ENCODE results near the gene LRP4. TPM values are rescaled to one million over a fixed set of nuclear protein-coding genes. Genes with fewer than 3 reads are reported as not detected.

The LRP4 gene
- polyA plus RNA-seq, 3 donors: not detected

DNA sequence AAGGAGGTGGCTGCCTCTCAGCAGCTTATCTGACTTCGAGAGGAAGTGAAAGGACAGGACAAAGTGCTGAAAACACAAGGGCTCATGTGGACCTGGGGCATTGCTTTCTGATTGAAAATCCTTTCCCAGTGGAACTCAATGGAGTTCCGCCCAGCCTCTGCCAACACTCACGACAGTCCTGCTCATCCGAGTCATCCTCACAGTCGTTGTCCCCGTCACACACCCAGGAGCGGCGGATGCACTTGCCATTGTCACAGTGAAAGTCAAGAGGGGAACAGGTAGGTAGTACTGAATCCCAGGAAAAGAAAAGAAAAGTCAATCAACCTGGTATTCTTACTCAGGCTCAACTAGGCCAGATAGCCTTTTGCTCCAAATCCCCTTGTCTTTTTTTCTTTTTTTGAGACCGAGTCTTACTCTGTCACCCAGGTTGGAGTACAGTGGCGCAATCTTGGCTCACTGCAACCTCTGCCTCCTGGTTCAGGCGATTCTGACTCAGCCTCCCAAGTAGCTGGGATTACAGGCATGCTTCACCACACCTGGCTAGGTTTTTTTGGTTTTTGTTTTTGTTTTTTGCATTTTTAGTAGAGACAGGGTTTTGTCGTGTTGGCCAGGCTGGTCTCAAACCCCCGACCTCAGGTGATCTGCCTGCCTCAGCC is 18.1 kb downstream of the LRP4 start:
- no peak for DNase-seq
- H3K4me1 Mint-ChIP-seq: peaks cover 3% of the 10 kb centered on the region
- Histone ChIP-seq H3K27ac (ENCODE audit: low read depth in 1 of 2, low read length in 2 of 2) (no peak overlapping the region), H3K36me3 (replicated peaks in 1 of 2; ENCODE audit: control insufficient read depth in 1 of 2, insufficient read depth in 2 of 2, low read length in 2 of 2) (no peaks in the 10 kb centered on the region), H3K9ac (ENCODE audit: insufficient read depth, low read length, poor library complexity, severe bottlenecking) (no peak overlapping the region), H3K4me3 (replicated peaks in 1 of 3; ENCODE audit: low read depth in 2 of 3, low read length in 3 of 3) (no peak overlapping the region), H2AFZ (ENCODE audit: insufficient read depth, low read depth, low read length, poor library complexity, severe bottlenecking) (no peak overlapping the region), H3K9me3 (replicated peaks in 1 of 2; ENCODE audit: control insufficient read depth in 1 of 2, insufficient read depth in 1 of 2, low read length in 2 of 2) (no peaks in the 10 kb centered on the region), H4K20me1 (ENCODE audit: insufficient read depth, low read length) (no peaks in the 10 kb centered on the region), H3K79me2 (ENCODE audit: insufficient read depth, low read length) (no peaks in the 10 kb centered on the region), H3K27me3 (ENCODE audit: control insufficient read depth in 2 of 2, insufficient read depth in 2 of 2, low read length in 2 of 2) (no peaks in the 10 kb centered on the region), H3K4me1 (ENCODE audit: control insufficient read depth in 1 of 2, insufficient read depth in 2 of 2, low read length in 2 of 2) (no peaks in the 10 kb centered on the region), H3K4me2 (replicated peaks; ENCODE audit: extremely low read depth, low read length, poor library complexity, severe bottlenecking) (no peak overlapping the region)
- intact Hi-C loops (cut with micrococcal nuclease): no loop called here
- no peaks in the 10 kb centered on the region for H3K9me3 Mint-ChIP-seq
- H3K36me3 Mint-ChIP-seq: no peaks in the 10 kb centered on the region
- H3K27ac Mint-ChIP-seq: no peak overlapping the region
- TF ChIP-seq, protein P1, sequence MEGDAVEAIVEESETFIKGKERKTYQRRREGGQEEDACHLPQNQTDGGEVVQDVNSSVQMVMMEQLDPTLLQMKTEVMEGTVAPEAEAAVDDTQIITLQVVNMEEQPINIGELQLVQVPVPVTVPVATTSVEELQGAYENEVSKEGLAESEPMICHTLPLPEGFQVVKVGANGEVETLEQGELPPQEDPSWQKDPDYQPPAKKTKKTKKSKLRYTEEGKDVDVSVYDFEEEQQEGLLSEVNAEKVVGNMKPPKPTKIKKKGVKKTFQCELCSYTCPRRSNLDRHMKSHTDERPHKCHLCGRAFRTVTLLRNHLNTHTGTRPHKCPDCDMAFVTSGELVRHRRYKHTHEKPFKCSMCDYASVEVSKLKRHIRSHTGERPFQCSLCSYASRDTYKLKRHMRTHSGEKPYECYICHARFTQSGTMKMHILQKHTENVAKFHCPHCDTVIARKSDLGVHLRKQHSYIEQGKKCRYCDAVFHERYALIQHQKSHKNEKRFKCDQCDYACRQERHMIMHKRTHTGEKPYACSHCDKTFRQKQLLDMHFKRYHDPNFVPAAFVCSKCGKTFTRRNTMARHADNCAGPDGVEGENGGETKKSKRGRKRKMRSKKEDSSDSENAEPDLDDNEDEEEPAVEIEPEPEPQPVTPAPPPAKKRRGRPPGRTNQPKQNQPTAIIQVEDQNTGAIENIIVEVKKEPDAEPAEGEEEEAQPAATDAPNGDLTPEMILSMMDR (IDR thresholded peaks at IDR 0.05): no peak
- H3K4me3 Mint-ChIP-seq: no peak overlapping the region
- WGBS (ENCODE audit: insufficient coverage): 87% methylated on average over 7 of the region's 13 CpGs
- H3K27me3 Mint-ChIP-seq (ENCODE audit: low read depth in 3 of 3): peaks cover 2 to 4% (median 4%) of the 10 kb centered on the region in 3 donors

DNA sequence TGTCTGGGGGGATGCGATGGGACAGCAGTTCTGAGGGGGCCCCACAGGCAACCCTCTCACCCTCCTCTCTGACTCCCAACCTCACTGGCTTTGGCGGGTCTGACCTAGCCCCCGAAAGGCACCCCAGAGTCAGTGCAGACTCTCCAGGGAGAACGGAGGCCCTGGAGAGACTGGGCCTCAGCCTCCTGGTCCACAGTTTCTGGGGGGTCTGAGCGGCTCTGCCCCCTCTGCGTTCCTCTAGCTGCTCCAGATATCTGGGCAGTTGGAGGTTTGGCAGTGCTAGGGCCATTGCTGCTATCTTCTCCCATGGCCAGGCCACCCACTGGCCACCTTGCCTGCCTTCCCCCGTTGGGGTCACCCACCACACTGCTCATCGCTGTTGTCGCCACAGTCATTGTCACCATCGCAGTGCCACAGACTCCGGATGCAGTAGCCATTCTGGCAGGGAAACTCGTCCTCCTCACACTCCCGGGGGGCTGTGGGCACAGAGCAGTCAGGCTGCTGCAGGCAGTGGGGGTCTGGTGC is 18.8 kb downstream of the LRP4 start:
- Mint-ChIP-seq H3K27me3 (ENCODE audit: low read depth in 3 of 3) (peaks cover under 1 to 4% (median 2%) of the 10 kb centered on the region in 3 donors), H3K9me3 (no peaks in the 10 kb centered on the region), H3K4me1 (peaks cover 3% of the 10 kb centered on the region), H3K27ac (no peak overlapping the region), H3K36me3 (no peaks in the 10 kb centered on the region), H3K4me3 (no peak overlapping the region)
- H3K4me3 ChIP-seq (replicated peaks in 1 of 3; ENCODE audit: low read depth in 2 of 3, low read length in 3 of 3): no peak overlapping the region
- TF ChIP-seq, protein P1 (IDR thresholded peaks at IDR 0.05): no peak
- H3K27me3 ChIP-seq (ENCODE audit: control insufficient read depth in 2 of 2, insufficient read depth in 2 of 2, low read length in 2 of 2): no peaks in the 10 kb centered on the region
- no peaks in the 10 kb centered on the region for H4K20me1 ChIP-seq (ENCODE audit: insufficient read depth, low read length)
- intact Hi-C loops (cut with micrococcal nuclease): no loop called here
- H3K27ac ChIP-seq (ENCODE audit: low read depth in 1 of 2, low read length in 2 of 2): no peak overlapping the region
- WGBS (ENCODE audit: insufficient coverage): 95% methylated on average over 12 of the region's 13 CpGs
- H3K36me3 ChIP-seq (replicated peaks in 1 of 2; ENCODE audit: control insufficient read depth in 1 of 2, insufficient read depth in 2 of 2, low read length in 2 of 2): no peaks in the 10 kb centered on the region
- H3K79me2 ChIP-seq (ENCODE audit: insufficient read depth, low read length): no peaks in the 10 kb centered on the region
- no peak for DNase-seq
- no peak overlapping the region for H3K4me2 ChIP-seq (replicated peaks; ENCODE audit: extremely low read depth, low read length, poor library complexity, severe bottlenecking)
- no peak overlapping the region for H2AFZ ChIP-seq (ENCODE audit: insufficient read depth, low read depth, low read length, poor library complexity, severe bottlenecking)
- H3K9me3 ChIP-seq (replicated peaks in 1 of 2; ENCODE audit: control insufficient read depth in 1 of 2, insufficient read depth in 1 of 2, low read length in 2 of 2): no peaks in the 10 kb centered on the region
- no peak overlapping the region for H3K9ac ChIP-seq (ENCODE audit: insufficient read depth, low read length, poor library complexity, severe bottlenecking)
- no peaks in the 10 kb centered on the region for H3K4me1 ChIP-seq (ENCODE audit: control insufficient read depth in 1 of 2, insufficient read depth in 2 of 2, low read length in 2 of 2)

Measured in CD14-positive monocyte (primary cell).